ENCODE data around the gene BMP8A.

Gene BMP8A

GRCh38 chr1:39545531-39545930, 54.1 kb downstream of the BMP8A start:
- H3K4me1 ChIP-seq (ENCODE audit: insufficient read depth, low read length, poor library complexity, severe bottlenecking) = peaks cover 6% of the 10 kb centered on the region
- H4K20me1 ChIP-seq (ENCODE audit: insufficient read depth, low read length, poor library complexity, severe bottlenecking) = no peaks in the 10 kb centered on the region
- TF ChIP-seq, protein P1, sequence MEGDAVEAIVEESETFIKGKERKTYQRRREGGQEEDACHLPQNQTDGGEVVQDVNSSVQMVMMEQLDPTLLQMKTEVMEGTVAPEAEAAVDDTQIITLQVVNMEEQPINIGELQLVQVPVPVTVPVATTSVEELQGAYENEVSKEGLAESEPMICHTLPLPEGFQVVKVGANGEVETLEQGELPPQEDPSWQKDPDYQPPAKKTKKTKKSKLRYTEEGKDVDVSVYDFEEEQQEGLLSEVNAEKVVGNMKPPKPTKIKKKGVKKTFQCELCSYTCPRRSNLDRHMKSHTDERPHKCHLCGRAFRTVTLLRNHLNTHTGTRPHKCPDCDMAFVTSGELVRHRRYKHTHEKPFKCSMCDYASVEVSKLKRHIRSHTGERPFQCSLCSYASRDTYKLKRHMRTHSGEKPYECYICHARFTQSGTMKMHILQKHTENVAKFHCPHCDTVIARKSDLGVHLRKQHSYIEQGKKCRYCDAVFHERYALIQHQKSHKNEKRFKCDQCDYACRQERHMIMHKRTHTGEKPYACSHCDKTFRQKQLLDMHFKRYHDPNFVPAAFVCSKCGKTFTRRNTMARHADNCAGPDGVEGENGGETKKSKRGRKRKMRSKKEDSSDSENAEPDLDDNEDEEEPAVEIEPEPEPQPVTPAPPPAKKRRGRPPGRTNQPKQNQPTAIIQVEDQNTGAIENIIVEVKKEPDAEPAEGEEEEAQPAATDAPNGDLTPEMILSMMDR (conservative IDR thresholded peaks at IDR 0.05; ENCODE audit: low read length) = no peak
- TF ChIP-seq EZH2phosphoT487 (IDR thresholded peaks at IDR 0.05; ENCODE audit: borderline replicate concordance) = no peak
- no peaks in the 10 kb centered on the region for H3K9me3 ChIP-seq (ENCODE audit: insufficient read depth, low read depth, low read length)
- no peak overlapping the region for H2AFZ ChIP-seq (ENCODE audit: low read length)
- no peaks in the 10 kb centered on the region; the same call in 1 of the 2 replicates for H3K36me3 ChIP-seq (ENCODE audit: insufficient read depth, low read length)
- H3K79me2 ChIP-seq (ENCODE audit: insufficient read depth, low read length) = no peaks in the 10 kb centered on the region
- H3K27me3 ChIP-seq (ENCODE audit: insufficient read depth, low read length, poor library complexity, severe bottlenecking) = no peaks in the 10 kb centered on the region
- no peak overlapping the region for H3K9ac ChIP-seq (ENCODE audit: low read depth, low read length, poor library complexity, severe bottlenecking)
- no peak overlapping the region for H3K4me3 ChIP-seq (ENCODE audit: low read length, poor library complexity, severe bottlenecking)
- H3K4me2 ChIP-seq (ENCODE audit: low read depth, low read length, poor library complexity, severe bottlenecking) = no peak overlapping the region
- no peaks in the 10 kb centered on the region for H3F3A ChIP-seq (ENCODE audit: low read depth)
- H3K9me2 ChIP-seq (replicated peaks; ENCODE audit: low read depth, low read length) = no peaks in the 10 kb centered on the region

- H4K20me1 ChIP-seq (ENCODE audit: insufficient read depth, low read length, poor library complexity, severe bottlenecking) = no peaks in the 10 kb centered on the region
- no peaks in the 10 kb centered on the region for H3K9me3 ChIP-seq (ENCODE audit: insufficient read depth, low read depth, low read length)
- H3K4me2 ChIP-seq (ENCODE audit: low read depth, low read length, poor library complexity, severe bottlenecking) = no peak overlapping the region
- H3K4me3 ChIP-seq (ENCODE audit: low read length, poor library complexity, severe bottlenecking) = no peak overlapping the region
- H3K79me2 ChIP-seq (ENCODE audit: insufficient read depth, low read length) = peaks cover 5% of the 10 kb centered on the region; the same call in 1 of the 2 replicates
- H3K9ac ChIP-seq (ENCODE audit: low read depth, low read length, poor library complexity, severe bottlenecking) = no peak overlapping the region
- peaks cover 6% of the 10 kb centered on the region for H3K4me1 ChIP-seq (ENCODE audit: insufficient read depth, low read length, poor library complexity, severe bottlenecking)
- no peaks in the 10 kb centered on the region for H3K27me3 ChIP-seq (ENCODE audit: insufficient read depth, low read length, poor library complexity, severe bottlenecking)
- H2AFZ ChIP-seq (ENCODE audit: low read length) = no peak overlapping the region
- H3F3A ChIP-seq (ENCODE audit: low read depth) = 0 out of 2 replicates have a peak, but pooled peaks cover 4% of the 10 kb centered on the region
- peaks cover 3% of the 10 kb centered on the region; the same call in 1 of the 2 replicates for H3K36me3 ChIP-seq (ENCODE audit: insufficient read depth, low read length)
- TF ChIP-seq EZH2phosphoT487 (IDR thresholded peaks at IDR 0.05; ENCODE audit: borderline replicate concordance) = no peak
- TF ChIP-seq, protein P1 (conservative IDR thresholded peaks at IDR 0.05; ENCODE audit: low read length) = no peak
- H3K9me2 ChIP-seq (replicated peaks; ENCODE audit: low read depth, low read length) = no peaks in the 10 kb centered on the region
Measured at GRCh38 chr1:39554277-39554676, 62.8 kb downstream of the BMP8A start.

DNA sequence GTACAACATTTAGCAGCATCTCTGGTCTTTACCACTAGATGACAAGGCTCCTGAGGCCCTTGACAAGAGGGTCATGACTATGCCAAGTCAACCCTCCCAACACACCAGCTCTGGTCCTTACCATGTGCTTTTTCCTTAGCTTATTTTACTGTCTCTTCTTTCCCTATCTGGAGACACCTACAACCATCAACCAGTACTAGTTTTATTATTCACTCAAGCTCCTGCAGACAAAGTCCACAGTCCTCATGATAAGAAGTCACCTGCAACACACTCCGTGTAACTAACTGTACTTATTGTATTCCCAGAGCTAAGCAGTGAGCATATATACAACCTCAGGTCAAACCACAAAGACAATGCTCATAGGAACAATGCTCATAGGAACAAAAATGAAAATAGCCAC, 69.8 kb downstream of the BMP8A start:
- H3K36me3 ChIP-seq (ENCODE audit: insufficient read depth, low read length) = peaks cover 66% of the 10 kb centered on the region
- H3K9ac ChIP-seq (ENCODE audit: low read depth, low read length, poor library complexity, severe bottlenecking) = no peak overlapping the region
- no peaks in the 10 kb centered on the region for H3K4me1 ChIP-seq (ENCODE audit: insufficient read depth, low read length, poor library complexity, severe bottlenecking)
- H3K27me3 ChIP-seq (ENCODE audit: insufficient read depth, low read length, poor library complexity, severe bottlenecking) = no peaks in the 10 kb centered on the region
- no peak overlapping the region for H3K4me2 ChIP-seq (ENCODE audit: low read depth, low read length, poor library complexity, severe bottlenecking)
- H4K20me1 ChIP-seq (ENCODE audit: insufficient read depth, low read length, poor library complexity, severe bottlenecking) = peaks cover 19% of the 10 kb centered on the region
- TF ChIP-seq EZH2phosphoT487 (IDR thresholded peaks at IDR 0.05; ENCODE audit: borderline replicate concordance) = no peak
- TF ChIP-seq, protein P1 (conservative IDR thresholded peaks at IDR 0.05; ENCODE audit: low read length) = no peak
- H3F3A ChIP-seq (ENCODE audit: low read depth) = peaks cover 7% of the 10 kb centered on the region; the same call in 1 of the 2 replicates
- H3K4me3 ChIP-seq (ENCODE audit: low read length, poor library complexity, severe bottlenecking) = no peak overlapping the region
- peaks cover 11% of the 10 kb centered on the region; the same call in 1 of the 2 replicates for H3K79me2 ChIP-seq (ENCODE audit: insufficient read depth, low read length)
- no peaks in the 10 kb centered on the region for H3K9me3 ChIP-seq (ENCODE audit: insufficient read depth, low read depth, low read length)
- H3K9me2 ChIP-seq (replicated peaks; ENCODE audit: low read depth, low read length) = no peaks in the 10 kb centered on the region
- no peak overlapping the region for H2AFZ ChIP-seq (ENCODE audit: low read length)
